Vagina (tissue), 2 donors: ENCODE measurements around the gene C16orf89.

Source experiments
- POLR2A ChIP-seq, 2 donors: fragments of 450-650 bp; IDR thresholded peaks; one replicate each; pipeline ENCODE4 v1.6.1; 2017; ENCODE audit warnings: antibody characterized with exemption in 2 of 2, mild to moderate bottlenecking in 2 of 2, moderate library complexity in 2 of 2
- TF ChIP-seq, protein P1 (sequence below), 3 experiments: fragments of 450-650 bp in 2 of 3; fragments of 200-600 bp in 1 of 3; sonication (generic) in 1 of 3; IDR thresholded peaks; one replicate each; pipeline ENCODE4 v1.5.1; 2017 to 2019; ENCODE audit warnings: antibody characterized with exemption in 3 of 3, mild to moderate bottlenecking in 2 of 3, moderate library complexity in 2 of 3

DNA sequence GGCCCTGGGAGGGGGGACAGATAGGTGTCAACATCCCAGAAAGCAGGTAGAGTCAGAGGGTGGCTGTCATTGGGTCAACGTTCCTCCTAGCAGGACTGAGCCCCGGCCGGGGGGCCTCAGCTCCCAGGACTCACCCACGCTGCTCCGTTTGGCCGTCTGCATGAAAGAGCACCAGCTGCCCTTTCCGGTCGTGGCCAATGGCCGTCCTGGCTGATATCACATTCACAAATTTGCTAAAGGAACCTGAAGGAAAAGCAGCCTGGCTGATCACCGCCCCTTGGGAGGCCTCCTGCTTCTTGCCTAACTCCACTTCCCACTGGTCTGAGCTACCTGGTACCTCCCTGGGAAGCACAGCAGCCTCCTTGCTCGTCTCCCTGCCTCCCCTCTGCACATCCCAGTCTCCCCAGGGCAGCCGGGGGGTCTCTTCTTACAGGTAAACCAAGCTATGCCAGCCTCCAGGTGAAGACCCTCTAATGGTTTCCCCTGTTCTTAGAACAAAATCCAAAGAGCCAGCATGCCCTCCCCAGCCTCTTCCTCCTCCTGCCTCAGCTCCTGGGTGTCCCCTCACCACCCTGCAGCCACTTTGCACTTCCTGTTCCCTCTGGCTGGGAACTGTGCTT is 35.4 kb downstream of the C16orf89 start:
- TF ChIP-seq, protein P1, sequence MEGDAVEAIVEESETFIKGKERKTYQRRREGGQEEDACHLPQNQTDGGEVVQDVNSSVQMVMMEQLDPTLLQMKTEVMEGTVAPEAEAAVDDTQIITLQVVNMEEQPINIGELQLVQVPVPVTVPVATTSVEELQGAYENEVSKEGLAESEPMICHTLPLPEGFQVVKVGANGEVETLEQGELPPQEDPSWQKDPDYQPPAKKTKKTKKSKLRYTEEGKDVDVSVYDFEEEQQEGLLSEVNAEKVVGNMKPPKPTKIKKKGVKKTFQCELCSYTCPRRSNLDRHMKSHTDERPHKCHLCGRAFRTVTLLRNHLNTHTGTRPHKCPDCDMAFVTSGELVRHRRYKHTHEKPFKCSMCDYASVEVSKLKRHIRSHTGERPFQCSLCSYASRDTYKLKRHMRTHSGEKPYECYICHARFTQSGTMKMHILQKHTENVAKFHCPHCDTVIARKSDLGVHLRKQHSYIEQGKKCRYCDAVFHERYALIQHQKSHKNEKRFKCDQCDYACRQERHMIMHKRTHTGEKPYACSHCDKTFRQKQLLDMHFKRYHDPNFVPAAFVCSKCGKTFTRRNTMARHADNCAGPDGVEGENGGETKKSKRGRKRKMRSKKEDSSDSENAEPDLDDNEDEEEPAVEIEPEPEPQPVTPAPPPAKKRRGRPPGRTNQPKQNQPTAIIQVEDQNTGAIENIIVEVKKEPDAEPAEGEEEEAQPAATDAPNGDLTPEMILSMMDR (IDR thresholded peaks at IDR 0.05): no peak
- TF ChIP-seq POLR2A (IDR thresholded peaks at IDR 0.05): no peak
